HG03354 (cell line): ENCODE results near the gene HS1BP3.

Experiments
- ATAC-seq: cut with Tn5 transposase; IDR thresholded peaks from one replicate; pipeline ENCODE4 v1.9.1; 2021; ENCODE audit warnings: mild to moderate bottlenecking; ENCODE audit not compliant: unreplicated experiment, poor library complexity, severe bottlenecking

Gene HS1BP3

GRCh38 chr2:20649576-20649975, 1.3 kb downstream of the HS1BP3 start:
- no peak for ATAC-seq

- no peak for ATAC-seq
Observed at GRCh38 chr2:20648831-20649230, 2.1 kb downstream of the HS1BP3 start.

GRCh38 chr2:20648206-20648605, 2.7 kb downstream of the HS1BP3 start:
- no peak for ATAC-seq

GRCh38 chr2:20647738-20648137, 3.2 kb downstream of the HS1BP3 start:
- no peak for ATAC-seq

GRCh38 chr2:20647211-20647610, 3.7 kb downstream of the HS1BP3 start:
- no peak for ATAC-seq

- no peak for ATAC-seq
Observed at GRCh38 chr2:20646446-20646845, 4.5 kb downstream of the HS1BP3 start.

GRCh38 chr2:20645761-20646160, 5.1 kb downstream of the HS1BP3 start:
- no peak for ATAC-seq

GRCh38 chr2:20645301-20645701, 5.6 kb downstream of the HS1BP3 start:
- no peak for ATAC-seq

- ATAC-seq: no peak
Observed at GRCh38 chr2:20643826-20644225, 7.1 kb downstream of the HS1BP3 start.

- ATAC-seq: no peak
Observed at GRCh38 chr2:20643060-20643459, 7.8 kb downstream of the HS1BP3 start.

GRCh38 chr2:20642055-20642971, 8.6 kb downstream of the HS1BP3 start:
- ATAC-seq: peak; percentile 98

- no peak for ATAC-seq
Observed at GRCh38 chr2:20641123-20641985, 9.5 kb downstream of the HS1BP3 start.

GRCh38 chr2:20640411-20641122, 10.3 kb downstream of the HS1BP3 start:
- ATAC-seq: no peak

- ATAC-seq: no peak
Observed at GRCh38 chr2:20638646-20639430, 12.1 kb downstream of the HS1BP3 start.

- ATAC-seq: no peak
Observed at GRCh38 chr2:20638014-20638413, 12.9 kb downstream of the HS1BP3 start.

- no peak for ATAC-seq
Observed at GRCh38 chr2:20637147-20637546, 13.8 kb downstream of the HS1BP3 start.

GRCh38 chr2:20635675-20636584, 15.0 kb downstream of the HS1BP3 start:
- peak; percentile 89 for ATAC-seq

GRCh38 chr2:20635113-20635510, 15.8 kb downstream of the HS1BP3 start:
- no peak for ATAC-seq
